Mucosa of rectum (tissue), 2 donors: Measurements from ENCODE around the gene ROR2.

Experiments
- H3K27ac ChIP-seq, 2 donors: one replicate each; pipeline ENCODE4 v1.7.0; 2013; ENCODE audit warnings: inconsistent platforms in 2 of 2, low read depth in 2 of 2, low read length in 2 of 2
- H3K27me3 ChIP-seq, 2 donors: one replicate each; pipeline ENCODE4 v1.7.0; 2013; ENCODE audit warnings: low read length in 2 of 2; ENCODE audit not compliant: control insufficient read depth in 2 of 2, insufficient read depth in 2 of 2
- H3K36me3 ChIP-seq, 2 donors: one replicate each; pipeline ENCODE4 v1.7.0; 2013; ENCODE audit warnings: low read length in 2 of 2; ENCODE audit not compliant: control insufficient read depth in 2 of 2, insufficient read depth in 2 of 2
- H3K4me1 ChIP-seq, 2 donors: one replicate each; pipeline ENCODE4 v1.7.0; 2013; ENCODE audit warnings: low read length in 2 of 2, mild to moderate bottlenecking in 1 of 2; ENCODE audit not compliant: control insufficient read depth in 2 of 2, insufficient read depth in 2 of 2
- H3K4me3 ChIP-seq, 2 donors: one replicate each; pipeline ENCODE4 v1.7.0; 2013; ENCODE audit warnings: low read length in 2 of 2
- H3K9ac ChIP-seq, 2 donors: one replicate each; pipeline ENCODE4 v1.7.0; 2013; ENCODE audit warnings: low read length in 2 of 2, low read depth in 1 of 2, mild to moderate bottlenecking in 1 of 2
- H3K9me3 ChIP-seq, 2 donors: one replicate each; pipeline ENCODE4 v1.7.0; 2013; ENCODE audit warnings: low read length in 2 of 2; ENCODE audit not compliant: control insufficient read depth in 2 of 2
- donor health status: healthy.
- donor health status: Normal muscosa, but diverticular disease.

Gene ROR2

DNA sequence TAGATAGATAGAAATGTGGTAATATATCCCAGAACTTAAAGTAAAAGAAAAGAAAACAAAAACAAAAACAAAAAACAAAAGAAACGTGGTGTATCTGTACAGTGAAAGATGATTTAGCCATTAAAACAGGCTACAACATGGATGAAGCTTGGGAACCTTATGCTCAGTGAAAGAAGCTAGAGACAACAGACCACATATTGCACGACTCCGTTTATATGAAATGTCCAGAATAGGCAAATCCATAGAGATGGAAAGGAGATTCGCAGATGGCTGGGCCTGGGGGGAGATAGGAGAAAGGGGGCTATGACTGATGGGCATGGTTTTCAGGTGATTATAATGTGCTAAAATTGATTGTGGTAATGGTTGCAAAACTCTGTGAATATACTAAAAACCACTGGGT lies 86.6 kb downstream of the ROR2 start:
- Histone ChIP-seq H3K27ac (no peak overlapping the region), H3K27me3 (no peaks in the 10 kb centered on the region), H3K9me3 (no peaks in the 10 kb centered on the region), H3K36me3 (no peaks in the 10 kb centered on the region), H3K4me1 (no peaks in the 10 kb centered on the region), H3K4me3 (no peak overlapping the region), H3K9ac (no peak overlapping the region)

DNA sequence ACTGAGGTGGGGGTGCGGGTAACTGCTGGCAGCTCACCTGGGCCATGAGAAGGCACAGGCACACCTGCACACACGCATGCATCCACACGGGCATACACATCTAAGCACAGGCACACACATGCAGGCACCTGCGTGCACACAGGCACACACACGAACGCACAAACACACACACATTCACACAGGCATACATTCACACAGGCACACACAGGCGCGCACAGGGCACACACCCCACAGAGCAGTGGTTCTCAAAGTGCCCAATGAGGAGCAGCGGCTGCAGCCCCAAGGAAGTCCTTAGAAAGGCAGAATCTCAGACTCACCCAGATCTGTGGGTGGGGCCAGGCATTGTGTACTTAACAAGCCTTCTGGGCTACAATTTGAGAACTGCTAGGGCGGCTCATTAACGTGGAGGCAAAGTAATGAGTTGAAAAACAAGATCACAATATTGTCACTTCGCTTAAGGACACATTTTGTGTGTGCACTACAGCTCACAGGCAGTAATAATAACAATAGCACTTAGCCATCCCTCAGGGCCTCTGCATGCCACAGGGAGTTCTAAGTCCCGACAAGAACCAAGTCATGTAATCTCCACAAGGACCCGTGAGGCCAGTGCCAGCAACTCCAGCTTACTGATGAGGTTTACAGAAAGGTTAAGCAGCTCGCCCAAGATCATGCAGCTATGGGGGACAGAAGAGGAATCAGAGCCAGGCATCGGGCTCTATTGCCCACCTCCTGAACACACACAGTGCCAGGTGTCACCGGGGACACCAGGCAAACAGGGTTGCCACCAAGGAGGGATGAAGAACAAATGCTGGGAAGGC lies 91.6 kb downstream of the ROR2 start:
- Histone ChIP-seq H3K9me3 (no peaks in the 10 kb centered on the region), H3K4me1 (no peaks in the 10 kb centered on the region), H3K4me3 (no peak overlapping the region), H3K9ac (no peak overlapping the region), H3K36me3 (no peaks in the 10 kb centered on the region), H3K27ac (no peak overlapping the region), H3K27me3 (no peaks in the 10 kb centered on the region)

- Histone ChIP-seq H3K9me3 (no peaks in the 10 kb centered on the region), H3K27ac (no peak overlapping the region), H3K27me3 (no peaks in the 10 kb centered on the region), H3K36me3 (no peaks in the 10 kb centered on the region), H3K9ac (no peak overlapping the region), H3K4me3 (no peak overlapping the region), H3K4me1 (no peaks in the 10 kb centered on the region)
Measured at GRCh38 chr9:91857291-91858212, 92.5 kb downstream of the ROR2 start.

DNA sequence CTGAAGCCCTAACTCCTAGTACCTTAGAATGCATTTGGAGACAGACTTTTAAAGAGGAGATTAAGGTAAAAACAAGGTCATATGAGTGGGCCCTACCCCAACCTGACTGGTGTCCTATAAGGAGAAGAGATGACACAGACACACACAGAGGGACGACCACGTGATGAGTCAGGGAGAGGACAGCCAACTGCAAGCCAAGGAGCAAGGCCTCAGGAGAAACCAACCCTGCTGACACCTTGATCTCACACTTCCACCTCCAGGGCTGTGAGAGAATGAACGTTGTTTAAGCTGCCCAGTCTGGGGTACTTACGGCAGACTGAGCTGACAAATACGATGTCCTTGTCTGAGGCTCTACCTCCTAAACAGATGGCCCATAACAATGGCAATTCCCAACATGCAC lies 93.6 kb downstream of the ROR2 start:
- H3K27me3 ChIP-seq, result no peaks in the 10 kb centered on the region
- no peak overlapping the region for H3K4me3 ChIP-seq
- H3K4me1 ChIP-seq, result no peaks in the 10 kb centered on the region
- H3K27ac ChIP-seq, result no peak overlapping the region
- no peaks in the 10 kb centered on the region for H3K36me3 ChIP-seq
- no peaks in the 10 kb centered on the region for H3K9me3 ChIP-seq
- no peak overlapping the region for H3K9ac ChIP-seq

DNA sequence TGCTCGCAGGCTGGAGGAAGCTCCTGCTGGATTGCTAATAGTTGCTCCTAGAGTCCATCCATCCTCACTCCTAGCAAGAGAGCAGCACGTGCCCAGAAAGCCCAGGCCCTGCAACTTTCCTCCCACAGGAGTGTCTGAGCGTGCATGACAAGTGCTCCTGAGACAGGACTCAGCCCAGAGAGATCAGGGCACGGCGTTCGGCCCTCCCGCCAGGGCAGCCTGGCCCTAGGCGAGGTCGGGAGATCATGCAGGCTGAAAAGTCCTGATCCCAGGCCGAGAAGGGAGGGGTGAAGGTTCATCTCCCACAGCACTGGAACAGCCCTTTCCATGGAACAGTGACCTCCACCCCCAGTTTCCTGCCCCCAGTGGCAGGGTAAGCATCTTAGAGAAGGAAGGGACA lies 94.8 kb downstream of the ROR2 start:
- Histone ChIP-seq H3K9ac (no peak overlapping the region), H3K36me3 (no peaks in the 10 kb centered on the region), H3K9me3 (no peaks in the 10 kb centered on the region), H3K27me3 (no peaks in the 10 kb centered on the region), H3K4me1 (no peaks in the 10 kb centered on the region), H3K4me3 (no peak overlapping the region), H3K27ac (no peak overlapping the region)

DNA sequence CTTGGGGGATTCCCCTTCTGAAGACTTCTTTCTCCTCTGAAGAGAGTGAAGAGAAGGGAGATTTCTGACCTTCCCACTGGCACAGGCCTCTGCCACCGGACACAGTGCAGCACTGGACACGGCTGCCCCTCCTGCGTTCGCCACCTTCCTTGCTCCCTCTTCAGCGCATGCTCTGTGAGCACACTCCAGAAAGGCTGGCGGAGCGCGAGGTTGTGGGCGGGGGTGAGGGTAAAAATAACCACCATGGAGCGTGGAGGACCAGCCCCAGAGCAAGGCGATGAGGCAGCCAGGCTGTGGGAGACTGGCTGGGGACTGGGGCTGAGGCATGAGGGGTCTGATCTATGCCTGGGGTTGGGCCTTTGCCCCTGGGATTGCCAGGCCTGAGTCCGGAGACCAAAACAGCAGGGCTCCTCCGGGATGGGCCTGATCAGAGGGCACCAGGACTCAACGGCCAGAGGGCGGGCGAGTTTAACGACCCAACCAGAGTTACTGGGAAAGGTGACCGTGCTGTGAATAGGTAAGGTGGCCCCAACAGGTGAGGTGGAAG lies 97.2 kb downstream of the ROR2 start:
- no peak overlapping the region for H3K4me3 ChIP-seq
- no peak overlapping the region for H3K9ac ChIP-seq
- H3K9me3 ChIP-seq, result no peaks in the 10 kb centered on the region
- H3K36me3 ChIP-seq, result no peaks in the 10 kb centered on the region
- no peak overlapping the region for H3K27ac ChIP-seq
- no peaks in the 10 kb centered on the region for H3K27me3 ChIP-seq
- no peaks in the 10 kb centered on the region for H3K4me1 ChIP-seq

- no peaks in the 10 kb centered on the region for H3K9me3 ChIP-seq
- no peak overlapping the region for H3K9ac ChIP-seq
- H3K36me3 ChIP-seq, result no peaks in the 10 kb centered on the region
- H3K4me3 ChIP-seq, result no peak overlapping the region
- H3K27ac ChIP-seq, result no peak overlapping the region
- peaks cover 0 to 2% of the 10 kb centered on the region in 2 donors for H3K4me1 ChIP-seq
- no peaks in the 10 kb centered on the region for H3K27me3 ChIP-seq
Measured at GRCh38 chr9:91849694-91850093, 100.3 kb downstream of the ROR2 start.

GRCh38 chr9:91848146-91848545 lies 101.9 kb downstream of the ROR2 start:
- no peaks in the 10 kb centered on the region for H3K36me3 ChIP-seq
- no peaks in the 10 kb centered on the region for H3K27me3 ChIP-seq
- H3K4me1 ChIP-seq, result peaks cover 0 to 6% of the 10 kb centered on the region in 2 donors
- H3K9me3 ChIP-seq, result no peaks in the 10 kb centered on the region
- no peak overlapping the region for H3K4me3 ChIP-seq
- H3K27ac ChIP-seq, result no peak overlapping the region
- no peak overlapping the region for H3K9ac ChIP-seq

DNA sequence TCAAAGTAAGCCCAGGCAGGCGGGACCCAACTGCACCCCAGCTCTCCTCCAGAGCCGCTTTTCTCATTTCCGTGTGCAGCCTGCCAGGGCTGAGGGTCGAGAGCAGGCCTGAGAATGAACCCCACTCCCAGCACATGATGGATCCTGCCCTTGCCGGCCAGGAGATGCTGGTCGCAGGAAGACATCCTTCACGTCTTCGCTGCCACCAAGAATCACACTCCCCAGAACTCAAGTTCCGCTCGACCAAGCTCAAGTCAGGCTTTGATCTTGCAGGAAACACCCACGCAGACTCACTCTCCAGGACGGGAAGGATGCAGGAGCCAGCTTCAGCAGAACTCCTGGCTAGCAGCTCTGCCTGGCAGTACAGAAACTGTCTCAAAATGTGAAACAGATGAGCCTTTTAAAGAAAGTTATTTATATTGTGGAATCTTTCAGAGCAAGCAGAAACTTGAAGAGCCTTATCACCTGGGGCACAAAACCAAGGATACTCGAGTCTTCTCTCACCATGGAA lies 102.4 kb downstream of the ROR2 start:
- Histone ChIP-seq H3K27me3 (no peaks in the 10 kb centered on the region), H3K4me1 (peaks cover 0 to 8% of the 10 kb centered on the region in 2 donors), H3K9me3 (no peaks in the 10 kb centered on the region), H3K9ac (no peak overlapping the region), H3K27ac (no peak overlapping the region), H3K36me3 (no peaks in the 10 kb centered on the region), H3K4me3 (no peak overlapping the region)

DNA sequence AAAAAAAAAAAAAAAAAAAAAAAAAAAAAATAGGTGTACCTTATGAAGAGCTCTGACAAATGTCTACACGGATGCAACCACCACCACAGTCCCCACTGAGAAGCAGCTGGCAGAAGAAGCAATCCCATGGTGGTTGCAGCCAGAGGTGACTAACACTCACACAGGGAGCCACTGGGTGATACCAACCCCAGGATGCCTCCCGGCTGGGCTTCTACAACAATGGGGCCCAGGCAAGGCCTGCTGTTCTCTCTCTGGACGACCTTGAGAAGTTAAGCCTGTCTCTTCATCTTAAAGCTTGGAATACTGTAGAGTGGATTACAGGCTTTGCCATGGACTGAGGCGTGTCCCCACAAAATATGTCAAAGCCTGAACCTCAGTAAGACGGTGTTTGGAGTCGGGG lies 104.1 kb downstream of the ROR2 start:
- Histone ChIP-seq H3K4me1 (peaks cover 0 to 8% of the 10 kb centered on the region in 2 donors), H3K27me3 (no peaks in the 10 kb centered on the region), H3K9me3 (no peaks in the 10 kb centered on the region), H3K9ac (no peak overlapping the region), H3K27ac (no peak overlapping the region), H3K36me3 (no peaks in the 10 kb centered on the region), H3K4me3 (no peak overlapping the region)
